Measurements from ENCODE around the gene ZNF592.
A peak's percentile ranks its signal among the peaks of the same experiment; 100 is the strongest.
"Not testable (repeated sequence)": the region's sequence is repeated elsewhere in the genome, so short reads cannot be mapped to it uniquely, and the experiment has no call there.

ZNF592 gene

GRCh38 chr15:84748274-84749110 is at the start of gene ZNF592:
Gene ZNF592 (plus strand): TSS chr15:84748592. CDS start chr15:84782676, 34,084 bp downstream.
- DNase-seq (ENCODE audit: low read depth) = peak; percentile 61

GRCh38 chr15:84699538-84700191 is 48.7 kb upstream of the ZNF592 start:
- DNase-seq (ENCODE audit: low read depth) = no peak

- DNase-seq (ENCODE audit: low read depth) = no peak
These were observed 45.4 kb upstream of the ZNF592 start for GRCh38 chr15:84702961-84703482.

- DNase-seq (ENCODE audit: low read depth) = no peak
These were observed 44.6 kb upstream of the ZNF592 start for GRCh38 chr15:84703808-84704207.

- DNase-seq (ENCODE audit: low read depth) = no peak
These were observed 34.0 kb upstream of the ZNF592 start for GRCh38 chr15:84714372-84714771.

GRCh38 chr15:84714821-84715220 is 33.6 kb upstream of the ZNF592 start:
- no peak for DNase-seq (ENCODE audit: low read depth)

GRCh38 chr15:84715441-84716035 is 32.9 kb upstream of the ZNF592 start:
- DNase-seq (ENCODE audit: low read depth) = no peak

GRCh38 chr15:84716036-84716732 is 32.2 kb upstream of the ZNF592 start, which contains the start of gene SEC11A:
Gene SEC11A (minus strand): TSS chr15:84716139. CDS start chr15:84716075, 64 bp downstream.
- peak; percentile 84 for DNase-seq (ENCODE audit: low read depth)

- DNase-seq (ENCODE audit: low read depth) = no peak
These were observed 27.0 kb upstream of the ZNF592 start for GRCh38 chr15:84721371-84721770.

GRCh38 chr15:84722628-84723027 is 25.8 kb upstream of the ZNF592 start:
- DNase-seq (ENCODE audit: low read depth) = no peak

- no peak for DNase-seq (ENCODE audit: low read depth)
These were observed 23.3 kb upstream of the ZNF592 start for GRCh38 chr15:84725001-84725491.

GRCh38 chr15:84727429-84727828 is 21.0 kb upstream of the ZNF592 start:
- no peak for DNase-seq (ENCODE audit: low read depth)

GRCh38 chr15:84731774-84732173 is 16.6 kb upstream of the ZNF592 start:
- DNase-seq (ENCODE audit: low read depth) = no peak

GRCh38 chr15:84734794-84735479 is 13.5 kb upstream of the ZNF592 start:
- peak; percentile 47 for DNase-seq (ENCODE audit: low read depth)

GRCh38 chr15:84735480-84736061 is 12.8 kb upstream of the ZNF592 start:
- DNase-seq (ENCODE audit: low read depth) = not testable (repeated sequence)

- no peak for DNase-seq (ENCODE audit: low read depth)
These were observed 12.0 kb upstream of the ZNF592 start for GRCh38 chr15:84736375-84736774.

GRCh38 chr15:84737005-84737404 is 11.4 kb upstream of the ZNF592 start:
- DNase-seq (ENCODE audit: low read depth) = no peak

GRCh38 chr15:84740691-84741090 is 7.7 kb upstream of the ZNF592 start:
- no peak for DNase-seq (ENCODE audit: low read depth)

GRCh38 chr15:84741121-84741520 is 7.3 kb upstream of the ZNF592 start:
- DNase-seq (ENCODE audit: low read depth) = no peak

- peak; percentile 48 for DNase-seq (ENCODE audit: low read depth)
These were observed 747 bp upstream of the ZNF592 start for GRCh38 chr15:84747416-84748273.

All from stimulated activated CD8-positive, alpha-beta memory T cell treated with anti-CD3 and anti-CD28 coated beads, Interleukin-15, amount 100 ng/mL, for 1 hour (primary cell).